ENCODE results near the gene TSEN54.
A peak's percentile ranks its signal among the peaks of the same experiment; 100 is the strongest.
"Not testable (repeated sequence)": the region's sequence is repeated elsewhere in the genome, so short reads cannot be mapped to it uniquely, and the experiment has no call there.

The TSEN54 gene

GRCh38 chr17:75516255-75516618 lies at the start of gene TSEN54:
Gene TSEN54 (plus strand): TSS chr17:75516528. CDS start chr17:75516561, 33 bp downstream.
- DNase-seq (ENCODE audit: low spot score) = peak; percentile 87

GRCh38 chr17:75468291-75468754 lies 48.0 kb upstream of the TSEN54 start:
- DNase-seq (ENCODE audit: low spot score) = no peak

- no peak for DNase-seq (ENCODE audit: low spot score)
Measured at GRCh38 chr17:75468779-75469373, 47.5 kb upstream of the TSEN54 start.

GRCh38 chr17:75471207-75471606 lies 45.1 kb upstream of the TSEN54 start:
- no peak for DNase-seq (ENCODE audit: low spot score)

GRCh38 chr17:75472119-75472518 lies 44.2 kb upstream of the TSEN54 start:
- no peak for DNase-seq (ENCODE audit: low spot score)

- no peak for DNase-seq (ENCODE audit: low spot score)
Measured at GRCh38 chr17:75473246-75473645, 43.1 kb upstream of the TSEN54 start.

GRCh38 chr17:75474736-75475135 lies 41.6 kb upstream of the TSEN54 start:
- no peak for DNase-seq (ENCODE audit: low spot score)

- DNase-seq (ENCODE audit: low spot score) = no peak
Measured at GRCh38 chr17:75475144-75475835, 41.0 kb upstream of the TSEN54 start.

GRCh38 chr17:75475851-75476250 lies 40.5 kb upstream of the TSEN54 start:
- no peak for DNase-seq (ENCODE audit: low spot score)

GRCh38 chr17:75476271-75476671 lies 40.1 kb upstream of the TSEN54 start:
- no peak for DNase-seq (ENCODE audit: low spot score)

- DNase-seq (ENCODE audit: low spot score) = no peak
Measured at GRCh38 chr17:75476752-75477489, 39.4 kb upstream of the TSEN54 start.

GRCh38 chr17:75477490-75477862 lies 38.9 kb upstream of the TSEN54 start:
- DNase-seq (ENCODE audit: low spot score) = not testable (repeated sequence)

- no peak for DNase-seq (ENCODE audit: low spot score)
Measured at GRCh38 chr17:75478508-75478907, 37.8 kb upstream of the TSEN54 start.

- DNase-seq (ENCODE audit: low spot score) = no peak
Measured at GRCh38 chr17:75480281-75480680, 36.0 kb upstream of the TSEN54 start.

- no peak for DNase-seq (ENCODE audit: low spot score)
Measured at GRCh38 chr17:75481194-75482068, 34.9 kb upstream of the TSEN54 start.

- no peak for DNase-seq (ENCODE audit: low spot score)
Measured at GRCh38 chr17:75482098-75482942, 34.0 kb upstream of the TSEN54 start.

- no peak for DNase-seq (ENCODE audit: low spot score)
Measured at GRCh38 chr17:75485688-75486087, 30.6 kb upstream of the TSEN54 start.

- no peak for DNase-seq (ENCODE audit: low spot score)
Measured at GRCh38 chr17:75486151-75486550, 30.2 kb upstream of the TSEN54 start.

GRCh38 chr17:75486951-75487350 lies 29.4 kb upstream of the TSEN54 start:
- no peak for DNase-seq (ENCODE audit: low spot score)

- DNase-seq (ENCODE audit: low spot score) = no peak
Measured at GRCh38 chr17:75487351-75488070, 28.8 kb upstream of the TSEN54 start.
